Nephron (organoid): ENCODE results near the gene CBX2.

Experiments used
- H3K27ac Mint-ChIP-seq, 3 experiments: 2 replicates each; pipeline ENCODE4 v1.8.0; 2020; ENCODE audit warnings: mixed read lengths in 3 of 3, mild to moderate bottlenecking in 2 of 3, moderate library complexity in 1 of 3
- H3K27me3 Mint-ChIP-seq: 2 replicates; pipeline ENCODE4 v1.8.0; 2021; ENCODE audit warnings: low read depth, mild to moderate bottlenecking, moderate library complexity, mixed read lengths
- H3K36me3 Mint-ChIP-seq: 2 replicates; pipeline ENCODE4 v1.8.0; 2020; ENCODE audit warnings: low read depth, mixed read lengths
- H3K4me1 Mint-ChIP-seq: 2 replicates; pipeline ENCODE4 v1.8.0; 2020; ENCODE audit warnings: mixed read lengths
- H3K4me3 Mint-ChIP-seq, 3 experiments: 2 replicates each; pipeline ENCODE4 v1.8.0; 2020; ENCODE audit warnings: mild to moderate bottlenecking in 3 of 3, mixed read lengths in 3 of 3, moderate library complexity in 2 of 3
- H3K9me3 Mint-ChIP-seq: 2 replicates; pipeline ENCODE4 v1.8.0; 2020; ENCODE audit warnings: mixed read lengths
- CTCF ChIP-seq, 3 experiments: fragments of 200-600 bp; sonication (generic); IDR thresholded peaks; one replicate each; pipeline ENCODE4 v1.5.0; 2021; ENCODE audit warnings: antibody characterized with exemption in 3 of 3; ENCODE audit not compliant: unreplicated experiment in 3 of 3

The CBX2 gene

GRCh38 chr17:79795795-79796443 is 18.0 kb downstream of the CBX2 start:
- H3K36me3 Mint-ChIP-seq = no peaks in the 10 kb centered on the region
- no peaks in the 10 kb centered on the region for H3K9me3 Mint-ChIP-seq
- no peak for TF ChIP-seq CTCF (IDR thresholded peaks at IDR 0.05; ENCODE audit: unreplicated experiment in 3 of 3)
- H3K27me3 Mint-ChIP-seq = peaks cover 72% of the 10 kb centered on the region
- peak overlapping the region; percentile 26 to 94 (median 81) for H3K27ac Mint-ChIP-seq
- H3K4me3 Mint-ChIP-seq = peak overlapping the region; percentile 85 to 90 (median 87)
- peaks cover 48% of the 10 kb centered on the region for H3K4me1 Mint-ChIP-seq

DNA sequence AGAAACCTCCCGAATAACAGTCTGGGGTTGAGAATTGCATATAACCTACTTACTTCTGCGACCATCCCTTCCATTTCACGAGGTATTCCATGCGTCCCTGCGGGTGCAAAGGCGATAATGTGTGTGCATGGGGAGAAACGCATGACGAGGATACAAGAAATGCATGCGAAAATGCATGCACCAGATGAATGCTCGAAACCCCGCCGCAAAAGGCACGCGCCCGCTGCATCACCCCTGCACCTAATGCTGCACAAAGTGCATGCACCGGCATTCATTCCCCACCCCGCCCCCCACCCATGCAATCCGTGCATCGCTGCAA is 18.5 kb downstream of the CBX2 start:
- H3K4me1 Mint-ChIP-seq = peaks cover 48% of the 10 kb centered on the region
- TF ChIP-seq CTCF (IDR thresholded peaks at IDR 0.05; ENCODE audit: unreplicated experiment in 3 of 3) = no peak
- H3K27me3 Mint-ChIP-seq = peaks cover 72% of the 10 kb centered on the region
- H3K27ac Mint-ChIP-seq = peak overlapping the region; percentile 26 to 94 (median 81)
- peak overlapping the region; percentile 85 to 90 (median 87) for H3K4me3 Mint-ChIP-seq
- H3K9me3 Mint-ChIP-seq = no peaks in the 10 kb centered on the region
- H3K36me3 Mint-ChIP-seq = no peaks in the 10 kb centered on the region

- Mint-ChIP-seq H3K27ac (peak within 1 kb of the TSS; percentile 26 to 94 (median 81)), H3K36me3 (no peaks in the 10 kb centered on the region), H3K9me3 (no peaks in the 10 kb centered on the region), H3K27me3 (peaks cover 72% of the 10 kb centered on the region), H3K4me3 (peak within 1 kb of the TSS; percentile 85 to 90 (median 87)), H3K4me1 (peaks cover 51% of the 10 kb centered on the region)
- no peak for TF ChIP-seq CTCF (IDR thresholded peaks at IDR 0.05; ENCODE audit: unreplicated experiment in 3 of 3)
These were observed 19.0 kb downstream of the CBX2 start, which contains the start of gene CBX8 for GRCh38 chr17:79796763-79797491. Gene CBX8 (minus strand): TSS chr17:79797077. CDS start chr17:79796998, 79 bp downstream.

DNA sequence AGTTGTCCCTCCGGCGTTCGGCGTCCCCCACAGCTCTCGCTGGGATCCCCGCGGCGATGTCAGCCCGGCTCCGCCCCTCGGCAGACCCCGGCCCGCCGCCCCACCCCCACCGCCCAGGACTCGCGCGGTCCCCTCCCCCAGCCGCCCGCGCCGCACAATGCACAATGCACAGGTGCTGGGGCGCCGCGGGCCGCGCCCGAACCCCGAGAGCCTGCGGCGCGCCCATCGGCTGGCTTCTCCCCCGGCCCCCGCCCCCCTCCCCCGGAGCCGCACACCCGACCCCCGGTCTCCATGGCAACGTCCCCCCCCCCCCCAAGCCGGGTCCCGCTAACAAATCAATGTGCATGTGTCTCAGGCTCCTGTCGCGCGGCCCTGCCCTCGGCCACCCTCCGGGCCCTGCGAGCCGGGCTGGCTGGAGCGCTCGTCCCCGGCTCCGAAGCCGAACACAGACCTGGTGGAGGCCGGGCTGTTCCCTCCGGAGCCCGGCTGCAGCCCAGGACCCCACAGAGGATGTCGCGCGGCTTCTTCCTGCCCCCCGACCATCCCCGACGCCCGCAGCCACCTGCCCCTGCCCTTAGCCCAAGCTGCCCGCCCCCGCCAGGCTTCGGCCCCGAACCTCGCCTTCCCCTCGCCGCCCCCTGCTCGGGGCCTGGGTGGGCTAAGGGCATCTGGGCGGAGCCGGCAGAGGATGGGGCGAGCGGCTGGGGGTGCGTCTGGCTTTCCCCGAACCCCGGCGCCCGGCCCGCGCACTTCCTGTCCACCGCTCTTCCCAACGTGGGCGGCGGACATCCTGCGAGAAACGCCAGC is 19.7 kb downstream of the CBX2 start:
- Mint-ChIP-seq H3K4me3 (peak overlapping the region in 2 of 3 experiments; percentile 85 to 87), H3K27ac (no peak overlapping the region), H3K36me3 (no peaks in the 10 kb centered on the region), H3K4me1 (peaks cover 45% of the 10 kb centered on the region), H3K9me3 (no peaks in the 10 kb centered on the region), H3K27me3 (peaks cover 72% of the 10 kb centered on the region)
- no peak for TF ChIP-seq CTCF (IDR thresholded peaks at IDR 0.05; ENCODE audit: unreplicated experiment in 3 of 3)

DNA sequence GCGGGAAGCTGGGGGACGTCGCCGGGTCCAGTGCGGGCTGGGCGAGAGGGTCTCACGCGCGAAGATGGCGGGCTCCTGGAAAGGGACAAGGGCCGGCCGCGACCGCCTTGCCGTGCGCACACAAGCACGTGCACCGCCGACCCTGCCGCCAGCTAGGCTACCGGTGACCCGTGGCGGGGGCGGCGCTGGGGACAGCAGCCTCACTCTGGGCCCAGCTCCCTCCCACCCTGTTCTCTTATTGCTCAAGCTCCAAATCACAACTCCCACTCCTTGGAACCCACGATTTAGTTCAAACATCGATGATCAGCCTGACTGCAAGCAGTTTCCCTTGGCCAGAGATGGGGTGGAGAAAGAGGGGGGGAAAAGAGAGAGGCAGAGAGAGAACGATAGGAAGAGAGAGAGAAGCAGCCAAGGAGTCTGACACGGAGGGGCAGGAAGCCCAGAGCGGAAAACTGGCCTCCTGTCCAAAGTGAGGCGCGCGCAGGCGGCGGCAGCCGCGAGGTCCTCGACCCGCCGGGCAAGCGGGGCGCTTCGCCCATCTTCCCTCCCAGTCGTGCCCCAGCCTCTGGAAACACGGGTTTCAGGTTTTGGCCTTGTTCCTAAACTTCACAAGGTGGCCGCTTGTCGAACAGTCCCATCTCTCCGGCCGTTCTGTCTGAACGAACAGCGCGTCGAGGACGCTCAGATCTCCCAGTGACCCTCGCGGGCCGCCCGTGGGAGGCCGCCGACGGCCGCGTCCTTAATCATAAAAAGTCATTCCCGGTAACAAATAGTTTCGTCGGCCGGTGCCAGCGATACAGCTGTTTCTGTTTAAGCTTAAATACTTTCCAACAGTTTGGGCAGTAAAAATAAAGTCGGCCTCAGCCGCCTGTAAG is 20.6 kb downstream of the CBX2 start:
- H3K9me3 Mint-ChIP-seq = no peaks in the 10 kb centered on the region
- H3K36me3 Mint-ChIP-seq = no peaks in the 10 kb centered on the region
- H3K4me3 Mint-ChIP-seq = peak overlapping the region; percentile 77 to 90 (median 89)
- H3K27me3 Mint-ChIP-seq = peaks cover 72% of the 10 kb centered on the region
- peaks cover 43% of the 10 kb centered on the region for H3K4me1 Mint-ChIP-seq
- H3K27ac Mint-ChIP-seq = peak overlapping the region; percentile 76 to 96 (median 81)
- TF ChIP-seq CTCF (IDR thresholded peaks at IDR 0.05; ENCODE audit: unreplicated experiment in 3 of 3) = no peak
